K562 (cell line): ENCODE measurements around the gene CEP70. TPM values are rescaled to one million over a fixed set of nuclear protein-coding genes. Genes with fewer than 3 reads are reported as not detected.
A peak's percentile ranks its signal among the peaks of the same experiment; 100 is the strongest.

Source experiments
- ATAC-seq: fragments of 200-7000 bp; cut with Tn5 transposase; 3 replicates; pipeline ENCODE4 v1.9.1; 2020; ENCODE audit warnings: moderate library complexity
- BruUV-seq: library from RNA; stranded (reverse); fragments of 400-500 nt; replicated peaks from 2 replicates; lab custom pipeline; 2021; lab: Mats Ljungman, UMichigan
- CTCF ChIA-PET: fragments of 300-600 bp; formaldehyde crosslinking; extraction: SDS; loops from one replicate; lab custom pipeline; 2021; ENCODE audit warnings: low intra/inter-chr PET ratio; lab: Yijun Ruan, JAX
- POLR2A ChIA-PET: fragments of 300-600, 350-650 bp; sonication (Branson Sonifier 250); formaldehyde crosslinking; extraction: SDS; loops from one replicate; lab custom pipeline; 2021; ENCODE audit warnings: antibody characterized with exemption, inconsistent platforms; lab: Yijun Ruan, JAX
- DNase-seq, 4 experiments: peaks; one replicate each; pipeline versions ENCODE4 v3.0.0 to v3.0.0-alpha.2; 2011 to 2018; ENCODE audit warnings: low spot score in 3 of 4, mixed read lengths in 3 of 4; ENCODE audit errors: extremely low read depth in 1 of 4
- FAIRE-seq: peaks from 2 replicates; lab custom pipeline; 2011; peaks lifted over from hg19 to GRCh38; lab: Jason Lieb, UNC
- H2AFZ ChIP-seq: 2 replicates; pipeline ENCODE4 v1.6.0; 2011; ENCODE audit warnings: low read depth, low read length, control low read depth, inconsistent platforms
- H3K27ac ChIP-seq: fragments of 200-600 bp; 3 replicates; pipeline ENCODE4 v1.8.0; 2011; ENCODE audit warnings: low read depth, mild to moderate bottlenecking, control low read depth, inconsistent platforms, low read length, moderate library complexity, mixed read lengths; ENCODE audit errors: extremely low read depth
- H3K27me3 ChIP-seq, 2 experiments: fragments of 300-600 bp in 1 of 2; 2 replicates in 1 of 2; 3 replicates in 1 of 2; pipeline versions ENCODE4 v1.6.0 to v1.8.0; 2011; ENCODE audit warnings: inconsistent platforms in 2 of 2, low read length in 2 of 2, mild to moderate bottlenecking in 1 of 2, mixed read lengths in 1 of 2, moderate library complexity in 1 of 2; ENCODE audit not compliant: control insufficient read depth in 2 of 2, insufficient read depth in 2 of 2
- H3K36me3 ChIP-seq: fragments of 300-600 bp; 3 replicates; pipeline ENCODE4 v1.8.0; 2011; ENCODE audit warnings: mild to moderate bottlenecking, low read length, inconsistent platforms; ENCODE audit not compliant: control insufficient read depth, insufficient read depth
- H3K4me1 ChIP-seq, 2 experiments: fragments of 200-600 bp in 1 of 2; replicated peaks in 1 of 2; 2 replicates in 1 of 2; 3 replicates in 1 of 2; pipeline versions ENCODE4 v1.5.1 to v1.8.0; 2011; ENCODE audit warnings: inconsistent platforms in 2 of 2, low read length in 2 of 2, mild to moderate bottlenecking in 1 of 2, mixed read lengths in 1 of 2, moderate library complexity in 1 of 2; ENCODE audit not compliant: control insufficient read depth in 2 of 2, insufficient read depth in 2 of 2
- H3K4me2 ChIP-seq: 2 replicates; pipeline ENCODE4 v1.6.1; 2011; ENCODE audit warnings: low read length, control low read depth, inconsistent platforms, mixed read lengths; ENCODE audit not compliant: insufficient read depth
- H3K4me3 ChIP-seq: fragments of 200-600 bp; sonication (generic), shearing (Covaris generic); 2 replicates; pipeline ENCODE4 v1.5.1; 2016; ENCODE audit warnings: control low read depth, inconsistent platforms
- H3K79me2 ChIP-seq: fragments of 200-600 bp; 3 replicates; pipeline ENCODE4 v1.8.0; 2011; ENCODE audit warnings: low read length, inconsistent platforms; ENCODE audit not compliant: control insufficient read depth, insufficient read depth
- H3K9ac ChIP-seq, 2 experiments: 2 replicates each; pipeline versions ENCODE4 v1.6.0 to v1.6.1; 2011; ENCODE audit warnings: low read depth in 2 of 2, low read length in 2 of 2, control low read depth in 1 of 2, inconsistent platforms in 1 of 2, mild to moderate bottlenecking in 1 of 2, mixed read lengths in 1 of 2; ENCODE audit not compliant: insufficient read depth in 1 of 2
- H3K9me1 ChIP-seq: one replicate; pipeline ENCODE4 v1.6.0; 2011; ENCODE audit warnings: inconsistent platforms, mild to moderate bottlenecking, low read length, moderate library complexity; ENCODE audit not compliant: control insufficient read depth, insufficient read depth
- H3K9me3 ChIP-seq: replicated peaks from 2 replicates; pipeline ENCODE4 v1.5.1; 2011; ENCODE audit warnings: low read depth, low read length, inconsistent platforms; ENCODE audit not compliant: control insufficient read depth, insufficient read depth
- H4K20me1 ChIP-seq: replicated peaks from 2 replicates; pipeline ENCODE4 v1.6.1; 2011; ENCODE audit warnings: low read length, inconsistent platforms, mixed read lengths; ENCODE audit not compliant: control insufficient read depth, insufficient read depth
- EGR1 ChIP-seq: fragments of 450-650 bp; conservative IDR thresholded peaks from 2 replicates; pipeline ENCODE4 v1.6.1; 2017; ENCODE audit warnings: mild to moderate bottlenecking
- SMARCA5 ChIP-seq: fragments of 450-650 bp; IDR thresholded peaks from 2 replicates; pipeline ENCODE4 v1.6.1; 2016
- WGBS: fragments of 100-300 bp; shearing (Covaris generic); methylation state at CpG from one replicate; pipeline ENCODE4 v1.1.6; 2016; ENCODE audit warnings: low coverage, mixed read lengths; ENCODE audit not compliant: insufficient coverage; ENCODE audit errors: missing lambda C conversion rate; 5-methylcytosine and 5-hydroxymethylcytosine counted together
- in situ Hi-C: fragments of 300-500 bp; cut with MboI; formaldehyde crosslinking; loops from 4 replicates; pipeline ENCODE4 v1.15.0; 2018; ENCODE audit warnings: inconsistent platforms, mixed read lengths
- intact Hi-C: fragments of 100-400 bp; cut with micrococcal nuclease; formaldehyde crosslinking; loops from 2 replicates; pipeline ENCODE4 v1.14.2; 2022
- polyA plus RNA-seq, 8 experiments: library from polyadenylated mRNA; depleted of rRNA in 4 of 8; stranded (reverse) in 5 of 8; unstranded in 3 of 8; fragments of >200 nt; fragmentation: Nextera tagmentation in 2 of 8; fragmentation: Illumina TruSeq in 1 of 8; extraction: Ambion mirVana in 2 of 8; extraction: Trizol in 1 of 8; gene quantifications; 2 replicates each; pipeline versions ENCODE4 v1.2.1 to v1.2.3, GENCODE V29; 2011 to 2014; ENCODE audit warnings: inconsistent platforms in 1 of 8, missing spikeins in 1 of 8
- total RNA-seq, 7 experiments: library from RNA; depleted of rRNA in 6 of 7; stranded (reverse); fragments of >200 nt in 6 of 7; fragmentation: Illumina TruSeq in 2 of 7; extraction: Trizol in 2 of 7; gene quantifications; 2 replicates each; pipeline versions ENCODE4 v1.2.1 to v1.2.3, GENCODE V29; 2011 to 2021; ENCODE audit warnings: low replicate concordance in 1 of 7
- TF ChIP-seq, protein P1 (sequence below): sonication (generic); IDR thresholded peaks from 2 replicates; pipeline ENCODE4 v1.6.1; 2016

CEP70 gene
- total and polyA plus RNA-seq, 9 of the 15 experiments (the other 6 are each of a cell fraction or from before 2014, with no cell fraction given): 16.1 to 31.5 (median 23.4) TPM

DNA sequence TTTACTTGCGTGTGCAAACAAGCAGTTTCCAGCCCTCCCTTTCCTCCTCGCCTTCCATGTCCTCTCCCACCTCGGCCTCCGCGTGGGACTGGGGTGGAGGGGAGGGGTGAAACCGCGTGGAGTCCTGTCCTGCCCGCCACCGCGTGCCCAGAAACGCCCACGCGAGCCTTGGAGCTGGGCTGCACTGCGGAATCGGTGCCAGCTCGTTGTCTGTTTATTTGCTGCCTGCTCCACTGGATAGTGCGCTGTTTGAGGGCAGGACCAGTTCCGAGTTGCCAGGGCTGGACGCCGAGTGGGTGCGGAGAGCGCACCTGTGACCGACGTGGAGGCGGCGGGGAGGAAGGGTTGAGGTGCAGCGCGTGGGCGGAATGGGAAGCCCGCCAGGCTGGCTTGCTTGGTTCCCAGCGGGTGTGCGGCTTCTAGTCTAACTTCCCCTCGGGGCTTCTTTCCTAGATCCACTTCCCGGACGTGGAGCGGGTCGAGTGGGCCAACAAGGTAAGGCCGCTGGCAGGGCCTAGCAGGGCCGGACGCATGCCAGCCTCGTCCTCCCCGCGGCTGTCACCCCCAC is 142.4 kb downstream of the CEP70 start:
- H4K20me1 ChIP-seq: no peaks in the 10 kb centered on the region
- H2AFZ ChIP-seq: no peak overlapping the region
- no TSS peak for BruUV-seq
- FAIRE-seq (no peak), ATAC-seq (no peak), DNase-seq (no peak)
- WGBS: 20% methylated on average over 13 of the region's 43 CpGs
- ChIA-PET POLR2A (interaction anchor here (0.8 kb wide), 1 partner anchor 263 kb away, joined by 3 read pairs; no protein-coding TSS in a partner anchor), CTCF (no interaction called here)
- no peak overlapping the region for H3K4me2 ChIP-seq
- no peaks in the 10 kb centered on the region for H3K9me3 ChIP-seq
- H3K4me3 ChIP-seq: no peak overlapping the region
- no peak overlapping the region for H3K27ac ChIP-seq
- in situ Hi-C loops (no loop called here), intact Hi-C loops (no loop called here)
- H3K79me2 ChIP-seq: no peaks in the 10 kb centered on the region
- H3K36me3 ChIP-seq: no peaks in the 10 kb centered on the region
- H3K27me3 ChIP-seq: peaks cover 6 to 38% of the 10 kb centered on the region in 2 experiments; a peak in 3 of 5 replicates
- peaks cover 0 to 6% of the 10 kb centered on the region in 2 experiments; a peak in 2 of 5 replicates for H3K4me1 ChIP-seq
- H3K9ac ChIP-seq: no peak overlapping the region
- TF ChIP-seq, protein P1, sequence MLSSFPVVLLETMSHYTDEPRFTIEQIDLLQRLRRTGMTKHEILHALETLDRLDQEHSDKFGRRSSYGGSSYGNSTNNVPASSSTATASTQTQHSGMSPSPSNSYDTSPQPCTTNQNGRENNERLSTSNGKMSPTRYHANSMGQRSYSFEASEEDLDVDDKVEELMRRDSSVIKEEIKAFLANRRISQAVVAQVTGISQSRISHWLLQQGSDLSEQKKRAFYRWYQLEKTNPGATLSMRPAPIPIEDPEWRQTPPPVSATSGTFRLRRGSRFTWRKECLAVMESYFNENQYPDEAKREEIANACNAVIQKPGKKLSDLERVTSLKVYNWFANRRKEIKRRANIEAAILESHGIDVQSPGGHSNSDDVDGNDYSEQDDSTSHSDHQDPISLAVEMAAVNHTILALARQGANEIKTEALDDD: no peak
- TF ChIP-seq SMARCA5 (no peak), EGR1 (0 out of 2 replicates have a peak, but pooled peaks have one; percentile 34)
- H3K9me1 ChIP-seq: no peaks in the 10 kb centered on the region
